Keratinocyte (primary cell): Measurements from ENCODE around the gene MYCL.

Source experiments
- CTCF ChIP-seq, 3 experiments: IDR thresholded peaks in 1 of 3; conservative IDR thresholded peaks in 1 of 3; optimal IDR thresholded peaks in 1 of 3; 2 replicates in 2 of 3; 3 replicates in 1 of 3; pipeline versions ENCODE3 to v1.5.1; 2011; ENCODE audit warnings: low read length in 3 of 3, mild to moderate bottlenecking in 3 of 3, moderate library complexity in 2 of 3, control low read depth in 1 of 3, inconsistent platforms in 1 of 3; ENCODE audit not compliant: insufficient read depth in 2 of 3; ENCODE audit errors: extremely low read depth in 1 of 3
- EZH2 ChIP-seq: IDR thresholded peaks from one replicate; pipeline ENCODE4 v1.6.1; 2012; ENCODE audit warnings: inconsistent platforms, mild to moderate bottlenecking, low read length, moderate library complexity

- no peak for TF ChIP-seq EZH2
- TF ChIP-seq CTCF (optimal IDR thresholded peaks at IDR 0.05 in 1 of 3, IDR thresholded peaks at IDR 0.05 in 1 of 3, conservative IDR thresholded peaks at IDR 0.05 in 1 of 3; ENCODE audit: extremely low read depth in 1 of 3, insufficient read depth in 2 of 3, low read length in 3 of 3): no peak
Observed at GRCh38 chr1:39908534-39908933, 6.8 kb upstream of the MYCL start.
